ENCODE data around the gene NSMF.

NSMF gene

DNA sequence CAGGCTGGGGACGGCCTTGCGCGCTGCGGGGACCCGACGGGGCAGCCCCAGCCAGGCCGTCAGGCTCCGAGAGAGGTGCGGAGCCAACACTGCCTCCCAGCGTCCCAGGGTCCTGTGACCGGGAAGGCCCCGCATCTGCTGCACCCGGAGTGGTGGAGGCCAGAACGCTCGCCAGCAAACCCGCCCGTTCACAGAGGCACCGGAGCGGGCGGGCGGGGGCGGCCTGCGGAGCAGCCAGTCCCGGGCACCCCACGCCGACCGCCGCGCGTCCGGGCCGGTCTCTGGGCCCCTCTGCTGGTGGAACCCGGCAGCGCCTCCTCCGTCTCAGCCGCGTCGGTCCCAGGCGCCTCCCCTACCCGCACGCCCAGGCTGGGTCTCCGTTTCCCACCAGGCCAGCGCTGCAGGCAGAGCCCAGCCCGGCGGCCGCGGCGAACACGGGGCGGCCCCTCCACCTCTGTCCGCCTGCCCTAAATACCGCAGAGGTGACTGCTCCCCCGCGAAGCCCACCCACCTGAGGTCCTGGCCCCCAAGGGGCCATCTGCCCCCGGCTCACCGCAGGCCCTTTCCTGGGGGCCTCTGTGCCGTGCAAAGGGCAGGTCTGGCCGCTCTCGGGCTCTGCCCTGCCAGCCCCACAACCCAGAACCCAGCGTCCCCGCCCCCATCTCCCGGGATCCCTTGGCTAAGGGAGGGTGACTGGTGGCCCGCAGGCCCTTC, 52.1 kb downstream of the NSMF start:
- peak; percentile 87 for TF ChIP-seq CTCF (IDR thresholded peaks at IDR 0.05; ENCODE audit: borderline replicate concordance, insufficient read depth, low read depth, low read length)
- H3K4me3 ChIP-seq (ENCODE audit: low read depth, low read length): peak overlapping the region; percentile 44

GRCh38 chr9:137406085-137406760, 52.9 kb downstream of the NSMF start:
- TF ChIP-seq CTCF (IDR thresholded peaks at IDR 0.05; ENCODE audit: borderline replicate concordance, insufficient read depth, low read depth, low read length): no peak
- H3K4me3 ChIP-seq (ENCODE audit: low read depth, low read length): no peak overlapping the region

DNA sequence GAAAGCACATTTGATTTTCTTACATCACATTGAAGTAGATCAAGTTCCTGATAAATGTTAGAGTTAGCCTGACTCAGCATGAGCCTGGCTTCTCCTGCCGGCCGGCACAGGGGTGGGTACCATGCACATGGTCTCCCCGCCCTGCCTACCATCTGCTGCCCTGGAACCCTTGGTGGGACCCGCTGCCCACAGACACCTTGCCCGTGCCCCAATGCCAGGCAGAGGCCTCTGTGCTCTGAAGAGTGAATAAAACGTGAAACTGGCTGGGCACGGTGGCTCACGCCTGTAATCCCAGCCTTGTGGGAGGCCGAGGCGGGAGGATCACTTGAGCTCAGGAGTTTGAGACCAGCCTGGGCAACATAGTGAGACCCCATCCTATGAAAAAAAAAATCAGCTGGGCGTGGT, 53.5 kb downstream of the NSMF start:
- TF ChIP-seq CTCF (IDR thresholded peaks at IDR 0.05; ENCODE audit: borderline replicate concordance, insufficient read depth, low read depth, low read length): no peak
- no peak overlapping the region for H3K4me3 ChIP-seq (ENCODE audit: low read depth, low read length)

DNA sequence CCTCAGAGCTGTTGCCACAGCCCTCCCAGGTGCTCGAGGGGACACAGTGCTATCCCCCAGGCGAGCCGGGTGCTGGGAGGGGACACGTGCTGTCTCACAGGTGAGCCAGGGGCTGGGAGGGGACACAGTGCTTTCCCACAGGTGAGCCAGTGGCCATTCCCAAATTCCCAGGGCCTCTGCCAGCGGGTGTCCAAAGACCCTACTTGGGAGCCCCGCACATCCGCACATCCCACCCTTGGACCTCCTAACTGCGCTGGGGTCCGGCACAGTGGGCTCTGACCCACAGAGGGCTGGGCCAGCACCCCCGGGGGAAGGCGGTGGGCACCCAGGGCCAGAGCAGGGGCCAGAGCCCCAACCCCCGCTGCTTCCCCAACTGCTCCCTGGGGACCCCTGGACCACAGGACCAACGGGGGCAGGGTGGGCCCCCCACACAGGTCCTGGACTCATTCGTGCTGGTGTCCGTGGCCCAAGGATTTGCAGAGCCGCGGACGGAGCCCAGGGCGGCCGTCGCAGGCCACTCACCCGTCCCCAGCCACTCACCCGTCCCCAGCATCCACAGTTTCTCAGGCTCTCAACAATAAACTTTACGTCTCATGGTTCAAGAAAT, 54.1 kb downstream of the NSMF start:
- H3K4me3 ChIP-seq (ENCODE audit: low read depth, low read length): no peak overlapping the region
- no peak for TF ChIP-seq CTCF (IDR thresholded peaks at IDR 0.05; ENCODE audit: borderline replicate concordance, insufficient read depth, low read depth, low read length)

DNA sequence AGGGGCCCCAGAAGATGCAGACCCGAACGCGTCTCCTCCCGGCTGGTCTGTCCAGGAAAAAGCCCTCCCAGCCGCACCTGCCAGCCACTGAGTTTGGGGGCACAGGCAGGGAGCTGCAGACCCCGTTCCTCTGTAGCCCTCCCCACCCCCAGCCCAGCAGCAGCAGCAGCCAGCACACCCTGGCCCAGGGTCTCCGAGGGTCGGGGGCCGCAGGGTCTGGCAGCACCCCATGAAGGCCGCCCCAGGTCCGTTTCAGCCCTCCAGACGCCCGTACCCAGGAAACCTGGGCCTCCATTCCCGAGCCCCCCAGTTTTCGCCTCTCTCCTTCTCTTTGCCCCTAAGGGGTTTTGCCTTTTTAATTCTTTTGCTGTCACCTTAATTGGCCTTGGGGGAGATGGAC, 55.9 kb downstream of the NSMF start:
- H3K4me3 ChIP-seq (ENCODE audit: low read depth, low read length): no peak overlapping the region
- TF ChIP-seq CTCF (IDR thresholded peaks at IDR 0.05; ENCODE audit: borderline replicate concordance, insufficient read depth, low read depth, low read length): no peak

DNA sequence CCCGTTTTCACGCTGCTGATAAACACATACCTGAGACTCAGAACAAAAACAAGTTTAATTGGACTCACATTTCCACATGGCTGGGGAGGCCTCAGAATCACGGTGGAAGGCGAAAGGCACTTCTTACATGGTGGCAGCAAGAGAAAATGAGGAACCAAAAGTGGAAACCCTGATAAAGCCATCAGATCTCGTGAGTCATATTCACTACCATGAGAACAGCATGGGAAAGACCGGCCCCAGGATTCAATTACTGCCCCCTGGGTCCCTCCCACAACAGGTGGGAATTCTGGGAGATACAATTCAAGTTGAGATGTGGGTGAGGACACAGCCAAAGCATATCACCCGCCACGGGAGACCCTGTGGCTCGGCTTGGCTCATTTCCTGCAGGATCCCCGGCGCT, 56.4 kb downstream of the NSMF start:
- TF ChIP-seq CTCF (IDR thresholded peaks at IDR 0.05; ENCODE audit: borderline replicate concordance, insufficient read depth, low read depth, low read length): no peak
- H3K4me3 ChIP-seq (ENCODE audit: low read depth, low read length): no peak overlapping the region

Measured in GM12875 (cell line).